Measurements from ENCODE around the gene CCM2L.

DNA sequence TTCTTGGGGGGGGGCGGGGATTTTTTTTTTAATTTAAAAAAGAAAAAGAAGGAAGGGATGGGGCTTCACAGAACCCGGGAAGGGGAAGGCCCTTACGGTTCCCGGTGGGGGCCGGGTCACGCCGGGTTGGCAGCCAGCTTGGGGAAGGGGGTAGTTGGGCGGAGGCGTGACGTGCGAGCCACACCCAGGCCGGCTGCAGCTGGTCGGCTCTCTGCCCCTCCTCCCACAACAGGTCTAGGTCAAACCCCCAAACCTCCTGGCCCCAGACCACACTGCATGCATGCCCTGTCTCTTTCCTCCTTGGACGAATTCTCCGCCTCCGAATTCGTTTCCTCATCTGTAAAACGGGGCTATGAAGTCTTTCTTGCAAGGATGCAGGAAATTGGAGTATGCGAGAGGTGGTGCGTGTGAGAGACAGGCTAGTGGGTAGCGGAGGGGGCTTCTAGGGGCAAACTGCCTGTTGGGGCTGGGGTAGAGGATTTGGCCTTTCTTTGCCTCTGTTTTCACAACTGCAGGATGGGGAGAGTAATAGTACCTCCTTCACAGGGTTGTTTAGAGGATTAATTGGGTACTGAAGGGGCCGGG, 42.6 kb downstream of the CCM2L start:
- TF ChIP-seq, protein P1, sequence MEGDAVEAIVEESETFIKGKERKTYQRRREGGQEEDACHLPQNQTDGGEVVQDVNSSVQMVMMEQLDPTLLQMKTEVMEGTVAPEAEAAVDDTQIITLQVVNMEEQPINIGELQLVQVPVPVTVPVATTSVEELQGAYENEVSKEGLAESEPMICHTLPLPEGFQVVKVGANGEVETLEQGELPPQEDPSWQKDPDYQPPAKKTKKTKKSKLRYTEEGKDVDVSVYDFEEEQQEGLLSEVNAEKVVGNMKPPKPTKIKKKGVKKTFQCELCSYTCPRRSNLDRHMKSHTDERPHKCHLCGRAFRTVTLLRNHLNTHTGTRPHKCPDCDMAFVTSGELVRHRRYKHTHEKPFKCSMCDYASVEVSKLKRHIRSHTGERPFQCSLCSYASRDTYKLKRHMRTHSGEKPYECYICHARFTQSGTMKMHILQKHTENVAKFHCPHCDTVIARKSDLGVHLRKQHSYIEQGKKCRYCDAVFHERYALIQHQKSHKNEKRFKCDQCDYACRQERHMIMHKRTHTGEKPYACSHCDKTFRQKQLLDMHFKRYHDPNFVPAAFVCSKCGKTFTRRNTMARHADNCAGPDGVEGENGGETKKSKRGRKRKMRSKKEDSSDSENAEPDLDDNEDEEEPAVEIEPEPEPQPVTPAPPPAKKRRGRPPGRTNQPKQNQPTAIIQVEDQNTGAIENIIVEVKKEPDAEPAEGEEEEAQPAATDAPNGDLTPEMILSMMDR (conservative IDR thresholded peaks at IDR 0.05; ENCODE audit: low read depth in 2 of 2) = no peak
- TF ChIP-seq POLR2AphosphoS5 (IDR thresholded peaks at IDR 0.05; ENCODE audit: low read depth) (no peak), EZH2phosphoT487 (IDR thresholded peaks at IDR 0.05; ENCODE audit: unreplicated experiment) (no peak), STAT1 (IDR thresholded peaks at IDR 0.05; ENCODE audit: unreplicated experiment) (no peak), NANOG (IDR thresholded peaks at IDR 0.05; ENCODE audit: borderline replicate concordance) (no peak), EZH2 (IDR thresholded peaks at IDR 0.05; ENCODE audit: low read depth, unreplicated experiment) (peak; percentile 2)
- TF ChIP-seq, protein P2, sequence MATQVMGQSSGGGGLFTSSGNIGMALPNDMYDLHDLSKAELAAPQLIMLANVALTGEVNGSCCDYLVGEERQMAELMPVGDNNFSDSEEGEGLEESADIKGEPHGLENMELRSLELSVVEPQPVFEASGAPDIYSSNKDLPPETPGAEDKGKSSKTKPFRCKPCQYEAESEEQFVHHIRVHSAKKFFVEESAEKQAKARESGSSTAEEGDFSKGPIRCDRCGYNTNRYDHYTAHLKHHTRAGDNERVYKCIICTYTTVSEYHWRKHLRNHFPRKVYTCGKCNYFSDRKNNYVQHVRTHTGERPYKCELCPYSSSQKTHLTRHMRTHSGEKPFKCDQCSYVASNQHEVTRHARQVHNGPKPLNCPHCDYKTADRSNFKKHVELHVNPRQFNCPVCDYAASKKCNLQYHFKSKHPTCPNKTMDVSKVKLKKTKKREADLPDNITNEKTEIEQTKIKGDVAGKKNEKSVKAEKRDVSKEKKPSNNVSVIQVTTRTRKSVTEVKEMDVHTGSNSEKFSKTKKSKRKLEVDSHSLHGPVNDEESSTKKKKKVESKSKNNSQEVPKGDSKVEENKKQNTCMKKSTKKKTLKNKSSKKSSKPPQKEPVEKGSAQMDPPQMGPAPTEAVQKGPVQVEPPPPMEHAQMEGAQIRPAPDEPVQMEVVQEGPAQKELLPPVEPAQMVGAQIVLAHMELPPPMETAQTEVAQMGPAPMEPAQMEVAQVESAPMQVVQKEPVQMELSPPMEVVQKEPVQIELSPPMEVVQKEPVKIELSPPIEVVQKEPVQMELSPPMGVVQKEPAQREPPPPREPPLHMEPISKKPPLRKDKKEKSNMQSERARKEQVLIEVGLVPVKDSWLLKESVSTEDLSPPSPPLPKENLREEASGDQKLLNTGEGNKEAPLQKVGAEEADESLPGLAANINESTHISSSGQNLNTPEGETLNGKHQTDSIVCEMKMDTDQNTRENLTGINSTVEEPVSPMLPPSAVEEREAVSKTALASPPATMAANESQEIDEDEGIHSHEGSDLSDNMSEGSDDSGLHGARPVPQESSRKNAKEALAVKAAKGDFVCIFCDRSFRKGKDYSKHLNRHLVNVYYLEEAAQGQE (IDR thresholded peaks at IDR 0.05; ENCODE audit: unreplicated experiment) = no peak
